ENCODE data around the gene MIAT.

Gene MIAT

GRCh38 chr22:26617271-26618199 lies 39.9 kb upstream of the MIAT start, which contains the start of gene CRYBB1:
Gene CRYBB1 (minus strand): TSS chr22:26618027. CDS start chr22:26616319, 1,708 bp downstream.
- DNase-seq (ENCODE audit: low spot score in 2 of 2) (no peak), ATAC-seq (replicated peaks; ENCODE audit: extremely low read depth, poor library complexity, severe bottlenecking) (no peak)
- H3K27ac Mint-ChIP-seq (ENCODE audit: low read depth), result peak within 1 kb of the TSS; percentile 75
- no peaks in the 10 kb centered on the region for H3K9me3 Mint-ChIP-seq
- no peaks in the 10 kb centered on the region for H3K36me3 Mint-ChIP-seq (ENCODE audit: insufficient read depth)
- H3K4me1 Mint-ChIP-seq, result peaks cover 34% of the 10 kb centered on the region
- H3K27me3 Mint-ChIP-seq, result no peaks in the 10 kb centered on the region
- H3K4me3 Mint-ChIP-seq, result no peak within 1 kb of the TSS

GRCh38 chr22:26618455-26618854 lies 38.9 kb upstream of the MIAT start:
- Mint-ChIP-seq H3K36me3 (ENCODE audit: insufficient read depth) (no peaks in the 10 kb centered on the region), H3K27me3 (no peaks in the 10 kb centered on the region), H3K27ac (ENCODE audit: low read depth) (peak overlapping the region; percentile 75), H3K9me3 (no peaks in the 10 kb centered on the region), H3K4me1 (peaks cover 29% of the 10 kb centered on the region), H3K4me3 (no peak overlapping the region)
- DNase-seq (ENCODE audit: low spot score in 2 of 2) (no peak), ATAC-seq (replicated peaks; ENCODE audit: extremely low read depth, poor library complexity, severe bottlenecking) (no peak)

GRCh38 chr22:26619510-26619909 lies 37.9 kb upstream of the MIAT start:
- peaks cover 6% of the 10 kb centered on the region for H3K9me3 Mint-ChIP-seq
- no peak for DNase-seq (ENCODE audit: low spot score in 2 of 2)
- H3K4me1 Mint-ChIP-seq, result peaks cover 24% of the 10 kb centered on the region
- ATAC-seq (replicated peaks; ENCODE audit: extremely low read depth, poor library complexity, severe bottlenecking), result no peak
- H3K27me3 Mint-ChIP-seq, result no peaks in the 10 kb centered on the region
- peak overlapping the region; percentile 64 for H3K27ac Mint-ChIP-seq (ENCODE audit: low read depth)
- no peak overlapping the region for H3K4me3 Mint-ChIP-seq
- H3K36me3 Mint-ChIP-seq (ENCODE audit: insufficient read depth), result no peaks in the 10 kb centered on the region

GRCh38 chr22:26620197-26620596 lies 37.2 kb upstream of the MIAT start:
- no peak overlapping the region for H3K4me3 Mint-ChIP-seq
- H3K27me3 Mint-ChIP-seq, result no peaks in the 10 kb centered on the region
- peaks cover 6% of the 10 kb centered on the region for H3K9me3 Mint-ChIP-seq
- H3K4me1 Mint-ChIP-seq, result peaks cover 24% of the 10 kb centered on the region
- DNase-seq (ENCODE audit: low spot score in 2 of 2) (no peak), ATAC-seq (replicated peaks; ENCODE audit: extremely low read depth, poor library complexity, severe bottlenecking) (no peak)
- H3K36me3 Mint-ChIP-seq (ENCODE audit: insufficient read depth), result no peaks in the 10 kb centered on the region
- peak overlapping the region; percentile 64 for H3K27ac Mint-ChIP-seq (ENCODE audit: low read depth)

- ATAC-seq (replicated peaks; ENCODE audit: extremely low read depth, poor library complexity, severe bottlenecking), result no peak
- Mint-ChIP-seq H3K9me3 (peaks cover 6% of the 10 kb centered on the region), H3K27ac (ENCODE audit: low read depth) (no peak within 1 kb of the TSS), H3K27me3 (no peaks in the 10 kb centered on the region), H3K4me1 (peaks cover 19% of the 10 kb centered on the region), H3K4me3 (no peak within 1 kb of the TSS), H3K36me3 (ENCODE audit: insufficient read depth) (no peaks in the 10 kb centered on the region)
- DNase-seq (ENCODE audit: low spot score in 2 of 2), result no peak
Measured at GRCh38 chr22:26621663-26622062, 35.7 kb upstream of the MIAT start, which contains the start of gene CRYBA4. Gene CRYBA4 (plus strand): TSS chr22:26621963. CDS start chr22:26622597, 634 bp downstream.

- Mint-ChIP-seq H3K27ac (ENCODE audit: low read depth) (no peak overlapping the region), H3K4me3 (no peak overlapping the region)
Measured at GRCh38 chr22:26623984-26624383, 33.4 kb upstream of the MIAT start.

GRCh38 chr22:26624803-26625202 lies 32.6 kb upstream of the MIAT start:
- Mint-ChIP-seq H3K36me3 (ENCODE audit: insufficient read depth) (no peaks in the 10 kb centered on the region), H3K27ac (ENCODE audit: low read depth) (no peak overlapping the region), H3K4me1 (peaks cover 19% of the 10 kb centered on the region), H3K9me3 (peaks cover 6% of the 10 kb centered on the region), H3K4me3 (no peak overlapping the region), H3K27me3 (no peaks in the 10 kb centered on the region)
- ATAC-seq (replicated peaks; ENCODE audit: extremely low read depth, poor library complexity, severe bottlenecking) (no peak), DNase-seq (ENCODE audit: low spot score in 2 of 2) (no peak)

More at GRCh38 chr22:26623984-26624383, 33.4 kb upstream of the MIAT start:
- ATAC-seq (replicated peaks; ENCODE audit: extremely low read depth, poor library complexity, severe bottlenecking) (no peak), DNase-seq (ENCODE audit: low spot score in 2 of 2) (no peak)
- H3K4me1 Mint-ChIP-seq, result peaks cover 22% of the 10 kb centered on the region
- no peaks in the 10 kb centered on the region for H3K27me3 Mint-ChIP-seq
- H3K36me3 Mint-ChIP-seq (ENCODE audit: insufficient read depth), result no peaks in the 10 kb centered on the region
- peaks cover 6% of the 10 kb centered on the region for H3K9me3 Mint-ChIP-seq

- Mint-ChIP-seq H3K4me3 (no peak overlapping the region), H3K36me3 (ENCODE audit: insufficient read depth) (no peaks in the 10 kb centered on the region), H3K27me3 (no peaks in the 10 kb centered on the region), H3K27ac (ENCODE audit: low read depth) (peak overlapping the region; percentile 42), H3K4me1 (peaks cover 29% of the 10 kb centered on the region), H3K9me3 (no peaks in the 10 kb centered on the region)
- no peak for DNase-seq (ENCODE audit: low spot score in 2 of 2)
- no peak for ATAC-seq (replicated peaks; ENCODE audit: extremely low read depth, poor library complexity, severe bottlenecking)
Measured at GRCh38 chr22:26629988-26630761, 27.2 kb upstream of the MIAT start.

GRCh38 chr22:26631282-26631681 lies 26.1 kb upstream of the MIAT start:
- Mint-ChIP-seq H3K27ac (ENCODE audit: low read depth) (no peak overlapping the region), H3K4me1 (peaks cover 33% of the 10 kb centered on the region), H3K9me3 (no peaks in the 10 kb centered on the region), H3K36me3 (ENCODE audit: insufficient read depth) (no peaks in the 10 kb centered on the region), H3K4me3 (no peak overlapping the region), H3K27me3 (no peaks in the 10 kb centered on the region)
- ATAC-seq (replicated peaks; ENCODE audit: extremely low read depth, poor library complexity, severe bottlenecking) (no peak), DNase-seq (ENCODE audit: low spot score in 2 of 2) (no peak)

GRCh38 chr22:26632422-26633155 lies 24.8 kb upstream of the MIAT start:
- DNase-seq (ENCODE audit: low spot score in 2 of 2), result no peak
- ATAC-seq (replicated peaks; ENCODE audit: extremely low read depth, poor library complexity, severe bottlenecking), result no peak
- Mint-ChIP-seq H3K36me3 (ENCODE audit: insufficient read depth) (no peaks in the 10 kb centered on the region), H3K27me3 (no peaks in the 10 kb centered on the region), H3K4me1 (peaks cover 35% of the 10 kb centered on the region), H3K27ac (ENCODE audit: low read depth) (no peak overlapping the region), H3K9me3 (no peaks in the 10 kb centered on the region), H3K4me3 (no peak overlapping the region)

- ATAC-seq (replicated peaks; ENCODE audit: extremely low read depth, poor library complexity, severe bottlenecking) (no peak), DNase-seq (ENCODE audit: low spot score in 2 of 2) (no peak)
- Mint-ChIP-seq H3K36me3 (ENCODE audit: insufficient read depth) (no peaks in the 10 kb centered on the region), H3K4me1 (peaks cover 20% of the 10 kb centered on the region), H3K27me3 (no peaks in the 10 kb centered on the region), H3K4me3 (no peak overlapping the region), H3K9me3 (no peaks in the 10 kb centered on the region), H3K27ac (ENCODE audit: low read depth) (no peak overlapping the region)
Measured at GRCh38 chr22:26634189-26634588, 23.2 kb upstream of the MIAT start.

GRCh38 chr22:26635117-26635516 lies 22.3 kb upstream of the MIAT start:
- no peak for ATAC-seq (replicated peaks; ENCODE audit: extremely low read depth, poor library complexity, severe bottlenecking)
- Mint-ChIP-seq H3K9me3 (no peaks in the 10 kb centered on the region), H3K4me1 (peaks cover 20% of the 10 kb centered on the region), H3K27ac (ENCODE audit: low read depth) (no peak overlapping the region), H3K4me3 (no peak overlapping the region), H3K27me3 (no peaks in the 10 kb centered on the region), H3K36me3 (ENCODE audit: insufficient read depth) (no peaks in the 10 kb centered on the region)
- DNase-seq (ENCODE audit: low spot score in 2 of 2), result no peak
